ENCODE measurements around the gene BRF1.

BRF1 gene

DNA sequence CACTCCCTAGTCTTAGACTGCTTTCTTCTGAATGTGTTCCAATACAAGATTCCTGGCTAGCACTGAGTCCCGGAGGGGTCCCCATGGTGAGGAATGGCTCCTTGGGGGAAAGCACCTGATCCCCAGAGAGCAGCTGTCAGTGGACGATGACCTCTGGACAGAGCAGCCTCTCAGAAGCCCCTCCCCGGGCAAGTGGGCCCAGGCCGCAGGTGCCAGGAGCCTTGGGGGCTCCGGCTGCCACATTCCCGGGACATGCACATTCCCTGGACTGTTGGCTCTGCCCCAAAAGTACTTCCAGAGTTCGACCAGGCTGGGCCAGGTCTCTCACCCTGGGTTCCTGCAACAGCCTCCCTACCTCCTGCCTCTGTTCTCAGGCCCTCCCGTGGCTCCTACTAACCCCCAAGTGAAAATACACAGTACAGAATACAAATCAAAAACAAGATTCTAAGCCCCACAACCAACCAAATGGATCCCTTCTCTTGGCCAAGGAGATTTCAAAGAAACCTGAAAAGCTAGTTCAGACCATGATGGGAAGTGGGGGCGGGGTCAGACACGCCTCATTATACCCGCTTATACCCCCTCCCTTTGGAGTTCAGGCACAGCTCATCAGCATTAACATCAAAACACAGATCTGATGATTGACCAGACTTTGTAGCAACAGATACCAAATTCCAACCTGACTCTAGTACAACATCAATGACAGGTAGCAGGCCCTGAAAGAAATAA, 75.8 kb downstream of the BRF1 start:
- Histone ChIP-seq H3K9me2 (replicated peaks; ENCODE audit: insufficient read depth, low read length) (no peaks in the 10 kb centered on the region), H3K79me2 (ENCODE audit: insufficient read depth, low read length) (no peaks in the 10 kb centered on the region), H3K36me3 (ENCODE audit: low read length) (no peaks in the 10 kb centered on the region), H4K20me1 (ENCODE audit: low read depth, low read length) (no peaks in the 10 kb centered on the region), H3K9me3 (ENCODE audit: insufficient read depth, low read length) (no peaks in the 10 kb centered on the region), H2AFZ (ENCODE audit: low read depth, low read length, severe bottlenecking) (no peak overlapping the region), H3K4me3 (ENCODE audit: insufficient read depth, low read length, poor library complexity, severe bottlenecking) (no peak overlapping the region), H3K27ac (ENCODE audit: low read depth, low read length) (no peak overlapping the region), H3K4me2 (ENCODE audit: low read depth, low read length, poor library complexity, severe bottlenecking) (no peak overlapping the region), H3K27me3 (ENCODE audit: low read length) (no peaks in the 10 kb centered on the region), H3K9ac (ENCODE audit: low read length) (no peak overlapping the region), H3F3A (ENCODE audit: insufficient read depth) (no peaks in the 10 kb centered on the region)
- TF ChIP-seq, protein P1, sequence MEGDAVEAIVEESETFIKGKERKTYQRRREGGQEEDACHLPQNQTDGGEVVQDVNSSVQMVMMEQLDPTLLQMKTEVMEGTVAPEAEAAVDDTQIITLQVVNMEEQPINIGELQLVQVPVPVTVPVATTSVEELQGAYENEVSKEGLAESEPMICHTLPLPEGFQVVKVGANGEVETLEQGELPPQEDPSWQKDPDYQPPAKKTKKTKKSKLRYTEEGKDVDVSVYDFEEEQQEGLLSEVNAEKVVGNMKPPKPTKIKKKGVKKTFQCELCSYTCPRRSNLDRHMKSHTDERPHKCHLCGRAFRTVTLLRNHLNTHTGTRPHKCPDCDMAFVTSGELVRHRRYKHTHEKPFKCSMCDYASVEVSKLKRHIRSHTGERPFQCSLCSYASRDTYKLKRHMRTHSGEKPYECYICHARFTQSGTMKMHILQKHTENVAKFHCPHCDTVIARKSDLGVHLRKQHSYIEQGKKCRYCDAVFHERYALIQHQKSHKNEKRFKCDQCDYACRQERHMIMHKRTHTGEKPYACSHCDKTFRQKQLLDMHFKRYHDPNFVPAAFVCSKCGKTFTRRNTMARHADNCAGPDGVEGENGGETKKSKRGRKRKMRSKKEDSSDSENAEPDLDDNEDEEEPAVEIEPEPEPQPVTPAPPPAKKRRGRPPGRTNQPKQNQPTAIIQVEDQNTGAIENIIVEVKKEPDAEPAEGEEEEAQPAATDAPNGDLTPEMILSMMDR (IDR thresholded peaks at IDR 0.05; ENCODE audit: insufficient read depth, low read length, poor library complexity, severe bottlenecking), result no peak
- no peak for TF ChIP-seq EZH2phosphoT487 (conservative IDR thresholded peaks at IDR 0.05; ENCODE audit: low read length)

DNA sequence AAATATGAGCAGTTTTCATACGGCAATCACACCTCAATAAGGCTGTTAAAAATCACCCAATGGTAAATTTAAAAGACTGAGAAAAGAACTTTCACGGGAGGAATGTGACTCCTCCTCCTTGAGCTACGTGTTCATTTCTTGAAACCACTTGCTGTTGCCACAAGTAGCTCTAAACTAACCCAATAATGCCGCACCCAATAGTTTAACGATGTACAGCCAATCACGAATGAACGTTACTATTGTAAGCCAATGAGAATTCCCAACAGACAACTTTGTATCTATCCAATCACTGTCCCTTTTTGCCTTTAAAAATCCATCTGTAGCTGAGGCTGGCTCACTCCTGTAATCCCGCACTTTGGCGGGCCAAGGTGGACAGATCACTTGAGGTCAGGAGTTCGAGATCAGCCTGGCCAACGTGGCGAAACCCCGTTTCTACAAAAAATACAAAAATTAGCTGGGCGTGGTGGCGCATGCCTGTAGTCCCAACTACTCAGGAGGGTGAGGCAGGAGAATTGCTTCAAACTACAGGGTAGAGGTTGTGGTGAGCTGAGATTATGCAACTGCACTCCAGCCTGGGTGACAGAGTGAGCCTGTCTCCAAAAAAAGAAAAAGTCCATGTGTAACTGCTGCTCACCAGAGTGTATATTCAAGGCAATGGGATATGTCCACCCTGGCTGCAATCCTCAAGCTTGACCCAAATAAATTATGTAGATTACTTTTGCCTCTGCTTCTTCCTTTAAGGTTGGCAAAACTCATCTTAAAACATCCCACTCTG, 76.8 kb downstream of the BRF1 start:
- TF ChIP-seq, protein P1 (IDR thresholded peaks at IDR 0.05; ENCODE audit: insufficient read depth, low read length, poor library complexity, severe bottlenecking), result no peak
- no peak for TF ChIP-seq EZH2phosphoT487 (conservative IDR thresholded peaks at IDR 0.05; ENCODE audit: low read length)
- H4K20me1 ChIP-seq (ENCODE audit: low read depth, low read length), result no peaks in the 10 kb centered on the region
- no peaks in the 10 kb centered on the region for H3F3A ChIP-seq (ENCODE audit: insufficient read depth)

DNA sequence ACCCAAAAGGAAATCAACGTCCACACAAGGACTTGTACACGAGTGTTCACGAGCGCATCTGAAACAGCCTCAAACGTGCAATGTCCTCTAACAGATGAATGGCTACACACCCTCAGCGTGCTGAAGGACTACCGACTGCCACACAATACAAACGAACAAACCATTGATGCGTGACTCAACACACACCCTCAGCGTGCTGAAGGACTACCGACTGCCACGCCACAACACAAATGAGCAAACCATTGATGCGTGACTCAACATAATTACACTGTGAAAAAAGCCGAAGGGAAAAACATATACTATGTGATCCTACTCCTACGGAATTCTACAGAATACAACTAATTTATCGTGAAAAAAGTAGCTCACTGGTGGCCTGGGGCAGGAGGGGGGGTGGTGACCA, 77.5 kb downstream of the BRF1 start:
- Histone ChIP-seq H3K9me2 (replicated peaks; ENCODE audit: insufficient read depth, low read length) (no peaks in the 10 kb centered on the region), H3K4me3 (ENCODE audit: insufficient read depth, low read length, poor library complexity, severe bottlenecking) (no peak overlapping the region), H3K36me3 (ENCODE audit: low read length) (no peaks in the 10 kb centered on the region), H3K79me2 (ENCODE audit: insufficient read depth, low read length) (no peaks in the 10 kb centered on the region), H3K27ac (ENCODE audit: low read depth, low read length) (no peak overlapping the region), H3K9ac (ENCODE audit: low read length) (no peak overlapping the region), H3K27me3 (ENCODE audit: low read length) (no peaks in the 10 kb centered on the region), H3F3A (ENCODE audit: insufficient read depth) (no peaks in the 10 kb centered on the region), H4K20me1 (ENCODE audit: low read depth, low read length) (no peaks in the 10 kb centered on the region), H2AFZ (ENCODE audit: low read depth, low read length, severe bottlenecking) (no peak overlapping the region), H3K9me3 (ENCODE audit: insufficient read depth, low read length) (no peaks in the 10 kb centered on the region), H3K4me2 (ENCODE audit: low read depth, low read length, poor library complexity, severe bottlenecking) (no peak overlapping the region)
- no peak for TF ChIP-seq EZH2phosphoT487 (conservative IDR thresholded peaks at IDR 0.05; ENCODE audit: low read length)
- TF ChIP-seq, protein P1 (IDR thresholded peaks at IDR 0.05; ENCODE audit: insufficient read depth, low read length, poor library complexity, severe bottlenecking), result no peak

More for the DNA sequence above, 76.8 kb downstream of the BRF1 start:
- no peak overlapping the region for H3K9ac ChIP-seq (ENCODE audit: low read length)
- no peaks in the 10 kb centered on the region for H3K36me3 ChIP-seq (ENCODE audit: low read length)
- H2AFZ ChIP-seq (ENCODE audit: low read depth, low read length, severe bottlenecking), result no peak overlapping the region
- no peaks in the 10 kb centered on the region for H3K9me2 ChIP-seq (replicated peaks; ENCODE audit: insufficient read depth, low read length)
- no peak overlapping the region for H3K4me3 ChIP-seq (ENCODE audit: insufficient read depth, low read length, poor library complexity, severe bottlenecking)
- no peak overlapping the region for H3K27ac ChIP-seq (ENCODE audit: low read depth, low read length)
- H3K9me3 ChIP-seq (ENCODE audit: insufficient read depth, low read length), result no peaks in the 10 kb centered on the region
- no peak overlapping the region for H3K4me2 ChIP-seq (ENCODE audit: low read depth, low read length, poor library complexity, severe bottlenecking)
- H3K79me2 ChIP-seq (ENCODE audit: insufficient read depth, low read length), result no peaks in the 10 kb centered on the region
- H3K27me3 ChIP-seq (ENCODE audit: low read length), result no peaks in the 10 kb centered on the region

Data from SU-DHL-6 (cell line).